Stimulated activated CD8-positive, alpha-beta memory T cell treated with anti-CD3 and anti-CD28 coated beads, Interleukin-7, amount 100 ng/mL, for 48 hours (primary cell): ENCODE measurements around the gene ZNF253.
A peak's percentile ranks its signal among the peaks of the same experiment; 100 is the strongest.
"Not testable (repeated sequence)": the region's sequence is repeated elsewhere in the genome, so short reads cannot be mapped to it uniquely, and the experiment has no call there.

Experiments used
- DNase-seq, 2 donors: peaks; one replicate each; pipeline ENCODE4 v3.0.0-alpha.2; 2020; ENCODE audit warnings: low read depth in 1 of 2; ENCODE audit errors: extremely low read depth in 1 of 2

Gene ZNF253

GRCh38 chr19:19892055-19892941 is 26.6 kb downstream of the ZNF253 start:
- not testable (repeated sequence) for DNase-seq

- no peak for DNase-seq
Measured at GRCh38 chr19:19900139-19900728, 34.6 kb downstream of the ZNF253 start.

- DNase-seq: peak; percentile 64 to 89
Measured at GRCh38 chr19:19900729-19901444, 35.2 kb downstream of the ZNF253 start, which contains the start of gene ZNF93. Gene ZNF93 (plus strand): TSS chr19:19900946. CDS start chr19:19901089, 143 bp downstream.

- not testable (repeated sequence) for DNase-seq
Measured at GRCh38 chr19:19907551-19907950, 41.9 kb downstream of the ZNF253 start.

- DNase-seq: no peak
Measured at GRCh38 chr19:19909654-19910053, 44.0 kb downstream of the ZNF253 start.

- no peak for DNase-seq
Measured at GRCh38 chr19:19911150-19911549, 45.5 kb downstream of the ZNF253 start.

GRCh38 chr19:19914596-19914995 is 48.9 kb downstream of the ZNF253 start:
- no peak for DNase-seq

GRCh38 chr19:19930417-19930816 is 64.7 kb downstream of the ZNF253 start:
- peak in 1 of 2 donors; percentile 2 for DNase-seq

- not testable (repeated sequence) for DNase-seq
Measured at GRCh38 chr19:19933432-19934314, 68.0 kb downstream of the ZNF253 start.

GRCh38 chr19:19937403-19937802 is 71.7 kb downstream of the ZNF253 start:
- DNase-seq: no peak

GRCh38 chr19:19938449-19938848 is 72.8 kb downstream of the ZNF253 start:
- no peak for DNase-seq

- no peak for DNase-seq
Measured at GRCh38 chr19:19943848-19944582, 78.3 kb downstream of the ZNF253 start.
